Mesothelial cell of epicardium (in vitro differentiated cells): Measurements from ENCODE around the gene SYMPK. TPM values are rescaled to one million over a fixed set of nuclear protein-coding genes. Genes with fewer than 3 reads are reported as not detected.

Experiments used
- DNase-seq, 2 experiments: peaks; one replicate each; pipeline ENCODE4 v3.0.0; 2021; ENCODE audit warnings: low spot score in 2 of 2; ENCODE audit not compliant: unreplicated experiment in 2 of 2
- H3K27ac Mint-ChIP-seq: 2 replicates; pipeline ENCODE4 v1.8.0; 2021; ENCODE audit warnings: mixed read lengths
- H3K27me3 Mint-ChIP-seq: 2 replicates; pipeline ENCODE4 v1.8.0; 2021; ENCODE audit warnings: low read depth, mixed read lengths
- H3K36me3 Mint-ChIP-seq: 2 replicates; pipeline ENCODE4 v1.8.0; 2021; ENCODE audit warnings: mixed read lengths
- H3K4me1 Mint-ChIP-seq: 2 replicates; pipeline ENCODE4 v1.8.0; 2021; ENCODE audit warnings: mixed read lengths
- H3K4me3 Mint-ChIP-seq: 2 replicates; pipeline ENCODE4 v1.8.0; 2021; ENCODE audit warnings: mild to moderate bottlenecking, moderate library complexity, mixed read lengths
- H3K9me3 Mint-ChIP-seq: 2 replicates; pipeline ENCODE4 v1.8.0; 2021; ENCODE audit warnings: mixed read lengths
- total RNA-seq: library from RNA; stranded (reverse); gene quantifications from 3 replicates; pipeline ENCODE4 v1.2.1, GENCODE V29; 2021
- TF ChIP-seq, protein P1 (sequence below): fragments of 200-600 bp; sonication (generic); IDR thresholded peaks from one replicate; pipeline ENCODE4 v1.5.0; 2021; ENCODE audit warnings: antibody characterized with exemption; ENCODE audit not compliant: unreplicated experiment

The SYMPK gene
- total RNA-seq, 1 donor from 2014 or later = 92.6 TPM

DNA sequence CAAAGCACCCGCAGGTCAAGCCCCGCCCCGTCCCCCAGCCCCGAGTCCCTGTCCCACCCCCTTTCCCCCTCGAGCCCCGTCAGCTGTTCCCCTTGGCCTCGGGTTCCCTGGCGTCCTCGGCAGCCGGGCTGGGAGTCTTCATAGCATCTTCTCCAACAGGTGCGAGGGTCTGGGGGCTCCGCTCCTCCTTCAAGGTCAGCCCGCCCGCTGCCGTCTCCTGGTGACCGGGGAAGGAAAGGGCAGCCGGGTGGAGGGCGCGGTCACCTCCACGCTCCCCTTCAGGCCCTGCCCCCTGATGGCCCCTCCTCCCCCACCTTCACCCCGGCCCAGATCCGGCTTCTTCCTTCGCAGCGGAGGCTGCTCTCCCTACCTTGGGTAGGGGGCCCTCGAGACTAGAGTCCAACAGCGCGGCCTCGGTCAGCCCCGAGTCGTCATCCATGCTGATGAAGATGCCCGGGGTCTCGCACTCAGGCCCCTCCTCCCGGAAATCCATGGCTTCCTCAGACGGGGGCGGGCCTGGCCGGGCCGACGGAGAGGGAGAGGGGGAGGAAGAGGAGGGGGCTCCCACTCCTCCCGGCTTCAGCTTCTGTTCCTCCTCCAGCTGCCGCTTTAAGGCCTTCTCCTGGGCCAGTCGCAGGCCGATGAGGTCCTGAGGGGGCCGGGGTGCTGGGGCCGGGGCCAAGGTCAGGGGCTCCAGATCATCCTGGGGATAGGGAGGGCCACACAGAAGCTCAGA lies 47.3 kb downstream of the SYMPK start:
- peak in 1 of 2 experiments; percentile 68 for DNase-seq
- peaks cover 6% of the 10 kb centered on the region for H3K4me1 Mint-ChIP-seq
- TF ChIP-seq, protein P1, sequence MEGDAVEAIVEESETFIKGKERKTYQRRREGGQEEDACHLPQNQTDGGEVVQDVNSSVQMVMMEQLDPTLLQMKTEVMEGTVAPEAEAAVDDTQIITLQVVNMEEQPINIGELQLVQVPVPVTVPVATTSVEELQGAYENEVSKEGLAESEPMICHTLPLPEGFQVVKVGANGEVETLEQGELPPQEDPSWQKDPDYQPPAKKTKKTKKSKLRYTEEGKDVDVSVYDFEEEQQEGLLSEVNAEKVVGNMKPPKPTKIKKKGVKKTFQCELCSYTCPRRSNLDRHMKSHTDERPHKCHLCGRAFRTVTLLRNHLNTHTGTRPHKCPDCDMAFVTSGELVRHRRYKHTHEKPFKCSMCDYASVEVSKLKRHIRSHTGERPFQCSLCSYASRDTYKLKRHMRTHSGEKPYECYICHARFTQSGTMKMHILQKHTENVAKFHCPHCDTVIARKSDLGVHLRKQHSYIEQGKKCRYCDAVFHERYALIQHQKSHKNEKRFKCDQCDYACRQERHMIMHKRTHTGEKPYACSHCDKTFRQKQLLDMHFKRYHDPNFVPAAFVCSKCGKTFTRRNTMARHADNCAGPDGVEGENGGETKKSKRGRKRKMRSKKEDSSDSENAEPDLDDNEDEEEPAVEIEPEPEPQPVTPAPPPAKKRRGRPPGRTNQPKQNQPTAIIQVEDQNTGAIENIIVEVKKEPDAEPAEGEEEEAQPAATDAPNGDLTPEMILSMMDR = no peak
- peaks cover 6% of the 10 kb centered on the region for H3K36me3 Mint-ChIP-seq
- H3K4me3 Mint-ChIP-seq = peak overlapping the region; percentile 91
- no peaks in the 10 kb centered on the region for H3K27me3 Mint-ChIP-seq
- no peaks in the 10 kb centered on the region for H3K9me3 Mint-ChIP-seq
- H3K27ac Mint-ChIP-seq = peak overlapping the region; percentile 90

DNA sequence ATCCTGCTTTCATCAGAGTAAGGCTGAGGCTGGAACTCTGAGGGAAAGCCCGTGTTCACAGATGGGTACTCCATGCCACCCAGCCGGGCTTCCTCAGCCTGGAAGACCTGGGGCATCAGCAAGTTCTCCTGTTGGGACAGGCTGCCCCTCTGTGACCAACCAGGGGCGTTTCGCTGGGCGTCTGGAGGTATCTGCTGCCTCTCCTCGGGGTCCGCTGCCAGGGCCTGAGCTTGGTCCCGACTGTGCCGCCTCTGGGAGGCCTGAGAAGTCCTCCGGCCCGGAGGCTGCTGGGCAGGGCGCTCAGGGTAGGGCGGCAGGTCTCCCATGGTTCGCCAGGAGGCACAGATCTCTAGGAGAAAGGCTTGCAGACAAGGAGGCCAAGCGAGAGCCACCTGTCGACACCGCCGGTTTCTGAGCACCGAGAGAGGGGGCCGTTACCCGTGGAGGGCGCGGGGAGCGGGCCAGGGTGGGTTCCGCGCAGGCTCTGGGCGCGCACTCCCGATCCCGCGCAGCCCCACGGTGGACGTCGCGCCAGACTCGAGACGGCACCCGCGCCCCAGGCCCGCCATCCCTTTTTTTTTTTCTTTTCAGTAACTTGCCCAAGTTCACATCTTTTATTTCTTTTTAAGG lies 48.0 kb downstream of the SYMPK start, which contains the start of gene RSPH6A:
TSS of gene RSPH6A (minus strand) at position 458 of the 630 bp plus-strand sequence. CDS start at position 326, 132 bp downstream.
- DNase-seq = no peak
- TF ChIP-seq, protein P1 = no peak
- H3K9me3 Mint-ChIP-seq = no peaks in the 10 kb centered on the region
- H3K4me1 Mint-ChIP-seq = peaks cover 6% of the 10 kb centered on the region
- peak within 1 kb of the TSS; percentile 91 for H3K4me3 Mint-ChIP-seq
- no peaks in the 10 kb centered on the region for H3K27me3 Mint-ChIP-seq
- peak within 1 kb of the TSS; percentile 90 for H3K27ac Mint-ChIP-seq
- H3K36me3 Mint-ChIP-seq = peaks cover 2% of the 10 kb centered on the region

DNA sequence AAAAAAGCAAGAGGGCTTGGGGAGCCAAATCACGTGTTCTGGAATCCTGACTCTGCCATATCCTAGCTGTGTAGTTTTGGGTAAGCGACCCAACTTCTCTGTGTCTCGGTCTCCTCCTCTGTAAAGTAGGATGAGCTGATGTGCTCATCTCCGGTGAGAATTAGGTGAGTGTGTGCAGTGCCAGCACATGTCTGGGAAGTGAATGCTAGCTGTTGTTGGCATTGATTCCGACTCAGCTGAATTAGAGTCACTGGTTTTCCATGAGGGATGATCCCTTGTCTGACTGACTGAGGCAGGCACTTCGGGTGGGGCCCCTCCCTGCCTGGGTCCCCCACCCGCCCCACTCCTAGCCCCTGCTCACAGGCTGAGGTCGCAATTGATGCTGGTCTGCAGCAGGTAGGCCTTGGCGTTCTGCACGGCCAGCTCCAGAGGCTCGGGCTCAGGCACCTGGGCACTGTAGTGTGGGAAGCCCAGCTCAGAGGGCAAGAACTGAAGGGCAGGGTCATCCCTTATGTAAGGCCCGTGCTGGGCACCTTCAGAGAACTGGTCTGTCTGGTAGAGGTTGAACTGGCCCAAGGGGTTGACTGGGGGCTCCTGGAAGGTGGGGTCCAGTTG lies 48.7 kb downstream of the SYMPK start:
- Mint-ChIP-seq H3K36me3 (no peaks in the 10 kb centered on the region), H3K4me3 (peak overlapping the region; percentile 42), H3K9me3 (no peaks in the 10 kb centered on the region), H3K27ac (no peak overlapping the region), H3K4me1 (peaks cover 11% of the 10 kb centered on the region), H3K27me3 (no peaks in the 10 kb centered on the region)
- DNase-seq = no peak
- TF ChIP-seq, protein P1 = no peak

DNA sequence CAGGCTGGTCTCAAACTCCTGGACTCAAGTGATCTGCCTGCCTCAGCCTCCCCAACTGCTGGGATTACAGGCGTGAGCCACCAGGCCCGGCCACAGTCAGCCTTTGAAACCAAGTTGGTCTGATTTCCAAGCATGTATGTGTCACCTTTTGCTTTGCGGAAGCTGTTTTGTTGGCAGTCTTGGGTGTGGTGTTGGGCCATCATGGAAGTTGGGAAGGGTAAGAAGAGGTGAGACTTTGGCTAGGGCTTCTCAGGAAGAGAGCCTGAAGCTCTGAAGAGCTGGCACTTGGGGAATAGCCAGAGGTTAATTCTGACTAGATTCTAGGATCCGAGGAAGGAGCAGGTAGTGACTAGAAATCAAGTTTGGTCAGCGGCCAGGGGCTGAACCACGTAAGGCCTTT lies 50.6 kb downstream of the SYMPK start:
- Mint-ChIP-seq H3K27me3 (no peaks in the 10 kb centered on the region), H3K36me3 (no peaks in the 10 kb centered on the region), H3K4me1 (peaks cover 11% of the 10 kb centered on the region), H3K27ac (no peak overlapping the region), H3K4me3 (no peak overlapping the region), H3K9me3 (no peaks in the 10 kb centered on the region)
- DNase-seq = no peak
- TF ChIP-seq, protein P1 = no peak

DNA sequence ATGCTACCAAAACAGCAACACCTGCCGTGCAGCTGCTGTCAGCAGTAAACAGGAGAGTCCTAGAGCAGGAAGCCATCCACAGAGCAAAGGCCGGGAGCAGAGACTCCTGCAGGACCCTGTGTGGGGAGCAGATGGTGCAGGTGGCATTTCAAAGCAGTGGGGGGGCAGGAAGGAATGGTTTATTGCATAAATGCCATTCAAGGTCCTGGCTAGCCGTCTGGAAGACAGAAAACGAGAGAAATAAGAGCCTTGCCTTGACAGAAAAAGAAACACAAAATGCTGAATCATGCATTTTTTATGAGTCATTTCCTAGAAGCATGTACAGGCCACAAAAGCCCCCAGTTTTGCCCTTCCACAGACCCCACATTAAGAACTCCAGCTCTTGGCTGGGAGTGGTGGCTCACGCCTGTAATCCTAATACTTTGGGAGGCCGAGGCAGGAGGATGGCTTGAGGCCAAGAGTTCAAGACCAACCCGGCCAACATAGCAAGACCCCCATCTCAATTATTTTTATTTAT lies 53.2 kb downstream of the SYMPK start:
- peak overlapping the region; percentile 79 for H3K27ac Mint-ChIP-seq

More for the DNA sequence above, 53.2 kb downstream of the SYMPK start:
- H3K4me1 Mint-ChIP-seq = peaks cover 4% of the 10 kb centered on the region
- no peak overlapping the region for H3K4me3 Mint-ChIP-seq
- no peaks in the 10 kb centered on the region for H3K36me3 Mint-ChIP-seq
- H3K27me3 Mint-ChIP-seq = no peaks in the 10 kb centered on the region
- no peaks in the 10 kb centered on the region for H3K9me3 Mint-ChIP-seq
- TF ChIP-seq, protein P1 = no peak
- no peak for DNase-seq
